HepG2 (cell line): ENCODE measurements around the gene JAKMIP3. TPM values are rescaled to one million over a fixed set of nuclear protein-coding genes. Genes with fewer than 3 reads are reported as not detected.

ENCODE experiments used
- ATAC-seq: fragments of 200-7000 bp; cut with Tn5 transposase; 3 replicates; pipeline ENCODE4 v1.9.1; 2020; ENCODE audit warnings: mild to moderate bottlenecking, moderate library complexity
- BruUV-seq: library from RNA; stranded (reverse); fragments of 400-500 nt; replicated peaks from 2 replicates; lab custom pipeline; 2021; lab: Mats Ljungman, UMichigan
- CTCF ChIA-PET: fragments of 300-600 bp; formaldehyde crosslinking; extraction: SDS; loops from one replicate; lab custom pipeline; 2021; ENCODE audit warnings: low total read pairs, inconsistent platforms, low intra/inter-chr PET ratio; lab: Yijun Ruan, JAX
- POLR2A ChIA-PET: fragments of 350-600 bp; sonication (Branson Sonifier 250); formaldehyde crosslinking; loops from one replicate; lab custom pipeline; 2020; ENCODE audit warnings: antibody characterized with exemption, inconsistent platforms; lab: Yijun Ruan, JAX
- DNase-seq: peaks from one replicate; pipeline ENCODE4 v3.0.0-alpha.2; 2015; ENCODE audit warnings: low spot score
- FAIRE-seq: peaks from 3 replicates; lab custom pipeline; 2011; peaks lifted over from hg19 to GRCh38; lab: Jason Lieb, UNC
- H2AFZ ChIP-seq: one replicate; pipeline ENCODE4 v1.6.1; 2011; ENCODE audit warnings: low read length, inconsistent platforms
- H3K27ac ChIP-seq: fragments of 300-600 bp; 3 replicates; pipeline ENCODE4 v1.8.0; 2011; ENCODE audit warnings: mixed run types, mild to moderate bottlenecking, mixed read lengths, low read length, inconsistent platforms; ENCODE audit not compliant: insufficient read depth; ENCODE audit errors: extremely low read length
- H3K27me3 ChIP-seq, 2 experiments: fragments of 200-600 bp in 1 of 2; 2 replicates in 1 of 2; 3 replicates in 1 of 2; pipeline versions ENCODE4 v1.6.0 to v1.8.0; 2011; ENCODE audit warnings: low read length in 2 of 2, mild to moderate bottlenecking in 2 of 2, moderate library complexity in 2 of 2, inconsistent platforms in 1 of 2; ENCODE audit not compliant: insufficient read depth in 2 of 2, control insufficient read depth in 1 of 2
- H3K36me3 ChIP-seq, 2 experiments: fragments of 200-600 bp in 1 of 2; replicated peaks in 1 of 2; 2 replicates in 1 of 2; 3 replicates in 1 of 2; pipeline versions ENCODE4 v1.5.1 to v1.8.0; 2011; ENCODE audit warnings: low read length in 2 of 2, inconsistent platforms in 1 of 2; ENCODE audit not compliant: insufficient read depth in 2 of 2, control insufficient read depth in 1 of 2
- H3K4me1 ChIP-seq: 2 replicates; pipeline ENCODE4 v1.5.1; 2012; ENCODE audit warnings: low read length, inconsistent platforms; ENCODE audit not compliant: insufficient read depth
- H3K4me2 ChIP-seq: 2 replicates; pipeline ENCODE4 v1.6.0; 2011; ENCODE audit warnings: low read depth, low read length, inconsistent platforms
- H3K4me3 ChIP-seq, 3 experiments: fragments of 200-600 bp in 1 of 3; sonication (generic), shearing (Covaris generic) in 1 of 3; replicated peaks in 1 of 3; 2 replicates each; pipeline ENCODE4 v1.5.1; 2011 to 2016; ENCODE audit warnings: low read length in 3 of 3, inconsistent platforms in 2 of 3, low read depth in 2 of 3, mild to moderate bottlenecking in 2 of 3, control low read depth in 1 of 3, mixed read lengths in 1 of 3; ENCODE audit not compliant: insufficient read depth in 1 of 3
- H3K79me2 ChIP-seq: one replicate; pipeline ENCODE4 v1.6.1; 2011; ENCODE audit warnings: low read length, inconsistent platforms; ENCODE audit not compliant: insufficient read depth
- H3K9ac ChIP-seq: 2 replicates; pipeline ENCODE4 v1.6.0; 2011; ENCODE audit warnings: mild to moderate bottlenecking, low read depth, low read length, inconsistent platforms; ENCODE audit not compliant: insufficient read depth
- H3K9me3 ChIP-seq: 2 replicates; pipeline ENCODE4 v1.5.1; 2012; ENCODE audit warnings: mild to moderate bottlenecking, low read length
- H4K20me1 ChIP-seq: 2 replicates; pipeline ENCODE4 v1.6.0; 2011; ENCODE audit warnings: inconsistent platforms, mild to moderate bottlenecking, low read length, moderate library complexity; ENCODE audit not compliant: insufficient read depth
- FOSL2 ChIP-seq: sonication (generic); formaldehyde crosslinking; IDR thresholded peaks from 2 replicates; pipeline ENCODE4 v1.4.0; 2020; ENCODE audit warnings: missing genetic modification reagents
- MTA3 ChIP-seq: sonication (generic); formaldehyde crosslinking; IDR thresholded peaks from 2 replicates; pipeline ENCODE4 v1.4.0; 2020; ENCODE audit warnings: missing genetic modification reagents
- SCMH1 ChIP-seq: sonication (generic); formaldehyde crosslinking; IDR thresholded peaks from 2 replicates; pipeline ENCODE4 v1.9.0; 2021; ENCODE audit warnings: missing genetic modification reagents, mild to moderate bottlenecking, borderline replicate concordance
- YY1 ChIP-seq: IDR thresholded peaks from 2 replicates; pipeline ENCODE4 v1.6.1; 2011; ENCODE audit warnings: low read length, low read depth, moderate library complexity, mild to moderate bottlenecking; ENCODE audit not compliant: insufficient read depth, insufficient replicate concordance
- ZBTB26 ChIP-seq: IDR thresholded peaks from 2 replicates; pipeline ENCODE4 v1.6.1; 2016; ENCODE audit warnings: missing compliant biosample characterization, missing genetic modification reagents, borderline replicate concordance
- ZMYM4 ChIP-seq: sonication (generic); formaldehyde crosslinking; IDR thresholded peaks from 2 replicates; pipeline ENCODE4 v1.8.1; 2023; ENCODE audit warnings: mild to moderate bottlenecking, missing genetic modification reagents
- ZNF572 ChIP-seq: sonication (generic); formaldehyde crosslinking; IDR thresholded peaks from 2 replicates; pipeline ENCODE4 v1.5.1; 2020; ENCODE audit warnings: mild to moderate bottlenecking, missing genetic modification reagents
- ZNF709 ChIP-seq: sonication (generic); formaldehyde crosslinking; IDR thresholded peaks from 2 replicates; pipeline ENCODE4 v1.5.0; 2020; ENCODE audit warnings: mild to moderate bottlenecking, missing genetic modification reagents
- ZNF773 ChIP-seq: sonication (generic); formaldehyde crosslinking; IDR thresholded peaks from 2 replicates; pipeline ENCODE4 v1.4.0; 2020; ENCODE audit warnings: missing genetic modification reagents, borderline replicate concordance
- WGBS: methylation state at CpG from one replicate; pipeline ENCODE4 v1.1.6; 2017; ENCODE audit warnings: low lambda C conversion rate; 5-methylcytosine and 5-hydroxymethylcytosine counted together
- in situ Hi-C: cut with HindIII; loops from 2 replicates; pipeline ENCODE4 v1.10.0; 2017; ENCODE audit warnings: low pct_unique_long_range_greater_than_20kb; ENCODE audit not compliant: extremely low pct_ligation_motif_present
- intact Hi-C: fragments of 100-400 bp; cut with micrococcal nuclease; formaldehyde crosslinking; loops from one replicate; pipeline ENCODE4 v1.10.0; 2022; ENCODE audit not compliant: unreplicated experiment
- polyA plus RNA-seq, 8 experiments: library from polyadenylated mRNA; depleted of rRNA in 3 of 8; stranded (reverse) in 7 of 8; unstranded in 1 of 8; fragments of >200 nt; fragmentation: Illumina TruSeq in 4 of 8; extraction: Trizol in 4 of 8; gene quantifications; 2 replicates each; pipeline versions ENCODE4 v1.2.1 to v1.2.3, GENCODE V29; 2011 to 2016; ENCODE audit warnings: low read depth in 4 of 8, missing spikeins in 1 of 8, mixed read lengths in 1 of 8; ENCODE audit not compliant: insufficient read depth in 1 of 8
- total RNA-seq, 5 experiments: library from RNA; depleted of rRNA; stranded (reverse); fragments of >200 nt; fragmentation: Illumina TruSeq; extraction: Trizol; gene quantifications; 2 replicates each; pipeline ENCODE4 v1.2.3, GENCODE V29; 2016; ENCODE audit warnings: low read depth in 1 of 5
- TF ChIP-seq, protein P1 (sequence below): sonication (generic); formaldehyde crosslinking; IDR thresholded peaks from 2 replicates; pipeline ENCODE4 v1.5.1; 2020; ENCODE audit warnings: mild to moderate bottlenecking, moderate library complexity, missing genetic modification reagents
- TF ChIP-seq, protein P2 (sequence below): sonication (generic); formaldehyde crosslinking; IDR thresholded peaks from 2 replicates; pipeline ENCODE4; 2020; ENCODE audit warnings: missing genetic modification reagents, mild to moderate bottlenecking, borderline replicate concordance
- TF ChIP-seq, protein P3 (sequence below): IDR thresholded peaks from 2 replicates; pipeline ENCODE4 v1.6.1; 2016; ENCODE audit warnings: mild to moderate bottlenecking, missing biosample characterization, missing genetic modification reagents

JAKMIP3 gene
- total and polyA plus RNA-seq, 2 of the 13 experiments (the other 11 are each of a cell fraction or from before 2014, with no cell fraction given), result 0.03 to 0.11 TPM

DNA sequence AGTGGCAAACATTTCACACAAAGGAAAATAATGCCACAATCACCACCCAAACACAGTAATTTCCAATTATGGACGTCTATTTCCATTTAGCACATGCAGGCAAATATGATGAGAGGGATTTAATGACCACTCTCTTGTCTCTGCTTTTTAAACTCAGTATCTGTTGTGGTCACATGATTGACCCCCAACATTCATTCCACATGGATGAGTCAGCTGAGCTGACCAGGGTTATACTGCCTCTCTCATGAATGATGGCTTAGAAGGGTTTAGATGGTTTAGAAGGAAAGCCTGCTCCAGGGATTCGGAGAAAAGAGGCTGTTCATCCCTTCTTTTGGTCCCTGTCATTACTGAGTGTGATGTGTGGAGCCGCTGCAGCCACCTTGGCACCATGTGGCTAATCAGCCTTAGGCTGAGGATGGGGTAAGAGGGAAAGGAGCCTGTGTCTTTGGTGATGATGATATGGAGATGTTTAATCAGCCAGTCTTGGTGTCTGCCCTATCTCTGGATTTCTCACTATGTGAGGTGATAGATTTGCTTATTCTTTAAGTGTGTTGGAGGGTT lies 38.2 kb upstream of the JAKMIP3 start:
- BruUV-seq, result no TSS peak
- TF ChIP-seq MTA3 (CRISPR knock-in tag) (no peak), FOSL2 (CRISPR knock-in tag) (peak; percentile 79)
- ATAC-seq, result no peak
- no peak overlapping the region for H3K9ac ChIP-seq
- H3K27me3 ChIP-seq, result peaks cover 6 to 62% of the 10 kb centered on the region in 2 experiments; a peak in 4 of 5 replicates
- H3K4me2 ChIP-seq, result no peak overlapping the region
- no peaks in the 10 kb centered on the region for H3K36me3 ChIP-seq
- ChIA-PET POLR2A (no interaction called here), CTCF (no interaction called here)
- intact Hi-C loops, result no loop called here
- H3K4me3 ChIP-seq, result no peak overlapping the region
- WGBS, result 0% methylated on average over 3 of the region's 3 CpGs
- peak; percentile 6 for DNase-seq
- no peak for FAIRE-seq
- no peak overlapping the region for H2AFZ ChIP-seq
- H3K27ac ChIP-seq, result no peak overlapping the region
- in situ Hi-C loops, result no loop called here
- no peaks in the 10 kb centered on the region for H3K9me3 ChIP-seq
- peaks cover 14% of the 10 kb centered on the region for H3K4me1 ChIP-seq
- H3K79me2 ChIP-seq, result no peaks in the 10 kb centered on the region
- no peaks in the 10 kb centered on the region for H4K20me1 ChIP-seq

DNA sequence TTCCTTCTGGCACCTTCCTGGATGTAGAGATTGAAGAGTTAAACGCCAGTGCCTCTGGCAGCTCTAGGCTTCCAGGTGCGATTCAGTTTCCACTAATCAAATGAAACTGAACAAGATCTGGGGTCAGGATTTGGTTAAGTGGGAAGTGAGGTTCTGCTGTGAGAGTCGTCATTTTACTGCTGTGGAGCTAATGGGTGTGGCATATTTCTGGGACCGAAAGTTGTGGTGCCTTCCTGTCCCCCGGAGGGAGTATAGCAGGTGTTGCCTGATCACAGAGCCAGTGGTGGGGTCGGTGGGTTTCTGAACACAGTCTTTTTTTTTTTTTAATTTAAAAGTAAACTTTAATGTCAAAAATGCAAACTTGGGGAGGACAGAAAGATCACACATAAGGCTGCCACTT lies 37.0 kb upstream of the JAKMIP3 start:
- Histone ChIP-seq H2AFZ (no peak overlapping the region), H3K27me3 (peaks cover 6 to 65% of the 10 kb centered on the region in 2 experiments; a peak in 4 of 5 replicates), H3K4me2 (no peak overlapping the region), H3K9me3 (no peaks in the 10 kb centered on the region), H3K27ac (no peak overlapping the region), H3K9ac (no peak overlapping the region), H4K20me1 (no peaks in the 10 kb centered on the region), H3K4me3 (no peak overlapping the region), H3K79me2 (no peaks in the 10 kb centered on the region), H3K36me3 (no peaks in the 10 kb centered on the region), H3K4me1 (peaks cover 1% of the 10 kb centered on the region)
- DNase-seq (no peak), FAIRE-seq (no peak), ATAC-seq (no peak)
- CTCF ChIA-PET, result no interaction called here
- no TSS peak for BruUV-seq
- intact Hi-C loops (no loop called here), in situ Hi-C loops (no loop called here)
- POLR2A ChIA-PET, result no interaction called here
- WGBS, result 13% methylated on average over 6 of the region's 6 CpGs
- no peak for TF ChIP-seq ZMYM4 (CRISPR knock-in tag)
- TF ChIP-seq, protein P1, sequence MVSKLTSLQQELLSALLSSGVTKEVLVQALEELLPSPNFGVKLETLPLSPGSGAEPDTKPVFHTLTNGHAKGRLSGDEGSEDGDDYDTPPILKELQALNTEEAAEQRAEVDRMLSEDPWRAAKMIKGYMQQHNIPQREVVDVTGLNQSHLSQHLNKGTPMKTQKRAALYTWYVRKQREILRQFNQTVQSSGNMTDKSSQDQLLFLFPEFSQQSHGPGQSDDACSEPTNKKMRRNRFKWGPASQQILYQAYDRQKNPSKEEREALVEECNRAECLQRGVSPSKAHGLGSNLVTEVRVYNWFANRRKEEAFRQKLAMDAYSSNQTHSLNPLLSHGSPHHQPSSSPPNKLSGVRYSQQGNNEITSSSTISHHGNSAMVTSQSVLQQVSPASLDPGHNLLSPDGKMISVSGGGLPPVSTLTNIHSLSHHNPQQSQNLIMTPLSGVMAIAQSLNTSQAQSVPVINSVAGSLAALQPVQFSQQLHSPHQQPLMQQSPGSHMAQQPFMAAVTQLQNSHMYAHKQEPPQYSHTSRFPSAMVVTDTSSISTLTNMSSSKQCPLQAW (CRISPR knock-in tag), result no peak
- TF ChIP-seq ZBTB26, result no peak
- TF ChIP-seq ZNF773 (CRISPR knock-in tag), result no peak
- TF ChIP-seq, protein P2, sequence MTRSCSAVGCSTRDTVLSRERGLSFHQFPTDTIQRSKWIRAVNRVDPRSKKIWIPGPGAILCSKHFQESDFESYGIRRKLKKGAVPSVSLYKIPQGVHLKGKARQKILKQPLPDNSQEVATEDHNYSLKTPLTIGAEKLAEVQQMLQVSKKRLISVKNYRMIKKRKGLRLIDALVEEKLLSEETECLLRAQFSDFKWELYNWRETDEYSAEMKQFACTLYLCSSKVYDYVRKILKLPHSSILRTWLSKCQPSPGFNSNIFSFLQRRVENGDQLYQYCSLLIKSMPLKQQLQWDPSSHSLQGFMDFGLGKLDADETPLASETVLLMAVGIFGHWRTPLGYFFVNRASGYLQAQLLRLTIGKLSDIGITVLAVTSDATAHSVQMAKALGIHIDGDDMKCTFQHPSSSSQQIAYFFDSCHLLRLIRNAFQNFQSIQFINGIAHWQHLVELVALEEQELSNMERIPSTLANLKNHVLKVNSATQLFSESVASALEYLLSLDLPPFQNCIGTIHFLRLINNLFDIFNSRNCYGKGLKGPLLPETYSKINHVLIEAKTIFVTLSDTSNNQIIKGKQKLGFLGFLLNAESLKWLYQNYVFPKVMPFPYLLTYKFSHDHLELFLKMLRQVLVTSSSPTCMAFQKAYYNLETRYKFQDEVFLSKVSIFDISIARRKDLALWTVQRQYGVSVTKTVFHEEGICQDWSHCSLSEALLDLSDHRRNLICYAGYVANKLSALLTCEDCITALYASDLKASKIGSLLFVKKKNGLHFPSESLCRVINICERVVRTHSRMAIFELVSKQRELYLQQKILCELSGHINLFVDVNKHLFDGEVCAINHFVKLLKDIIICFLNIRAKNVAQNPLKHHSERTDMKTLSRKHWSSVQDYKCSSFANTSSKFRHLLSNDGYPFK, result no peak
- TF ChIP-seq ZNF572, result no peak
- TF ChIP-seq, protein P3, sequence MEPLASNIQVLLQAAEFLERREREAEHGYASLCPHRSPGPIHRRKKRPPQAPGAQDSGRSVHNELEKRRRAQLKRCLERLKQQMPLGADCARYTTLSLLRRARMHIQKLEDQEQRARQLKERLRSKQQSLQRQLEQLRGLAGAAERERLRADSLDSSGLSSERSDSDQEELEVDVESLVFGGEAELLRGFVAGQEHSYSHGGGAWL, result no peak
- TF ChIP-seq SCMH1 (CRISPR knock-in tag), result no peak
- no peak for TF ChIP-seq ZNF709 (CRISPR knock-in tag)
- no peak for TF ChIP-seq FOSL2 (CRISPR knock-in tag)
- no peak for TF ChIP-seq YY1
